HTERT RPE-1 (cell line): Measurements from ENCODE around the gene ARHGAP40.

ENCODE experiments used
- in situ Hi-C: fragments of 300-500 bp; cut with MboI; formaldehyde crosslinking; loops from 4 replicates; pipeline ENCODE4 v1.14.3; 2020; ENCODE audit warnings: low sequenced_read_pairs

The ARHGAP40 gene

DNA sequence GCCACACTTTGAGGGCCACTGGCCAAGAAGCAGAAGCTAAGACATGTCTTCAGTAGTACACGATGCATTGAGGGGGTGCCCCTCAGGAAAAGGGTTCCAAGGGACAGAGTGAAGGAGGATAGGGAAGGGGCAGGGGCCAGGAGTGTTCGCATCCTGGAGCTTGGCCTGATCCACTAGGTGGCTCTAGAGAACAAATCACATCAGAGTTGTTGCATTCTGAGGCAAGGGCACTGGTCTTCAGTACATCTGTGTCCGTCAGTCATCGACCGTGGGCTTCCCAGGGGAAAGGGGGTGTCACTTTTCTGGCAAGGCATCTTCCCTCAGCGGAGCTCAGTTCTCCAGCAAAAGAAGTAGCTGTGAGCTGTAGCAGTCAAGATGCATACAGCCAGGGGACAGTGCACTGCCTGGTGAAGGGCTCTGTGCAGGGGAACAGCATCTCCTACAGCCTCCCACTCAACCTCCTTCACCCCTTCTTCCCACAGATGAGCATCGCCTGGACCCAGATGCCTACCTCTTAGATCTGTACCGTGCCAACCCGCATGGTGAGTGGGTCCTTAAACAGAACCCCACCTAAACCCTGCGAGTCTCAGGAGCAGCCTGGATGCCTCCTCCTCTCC lies 47.8 kb downstream of the ARHGAP40 start:
- in situ Hi-C loops, result no loop called here

DNA sequence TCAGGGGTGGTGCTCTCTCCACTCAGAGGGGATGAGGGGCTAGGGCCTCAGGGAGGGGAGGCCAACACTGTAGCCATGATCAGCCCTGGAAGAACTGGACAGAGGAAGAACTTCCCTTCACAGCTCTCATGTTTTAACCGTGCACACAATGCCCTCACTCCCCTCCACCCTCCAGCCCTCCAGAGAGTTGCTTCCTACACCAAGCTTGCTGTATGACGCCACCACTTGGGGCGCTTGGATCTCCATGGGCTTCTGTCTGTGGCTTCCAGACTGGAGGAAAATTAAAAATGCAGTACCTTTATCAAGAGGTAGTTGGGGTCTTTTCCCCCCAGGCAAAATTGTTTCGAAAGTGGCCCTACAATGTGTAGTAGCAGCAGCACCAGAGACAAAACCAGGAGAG lies 48.4 kb downstream of the ARHGAP40 start:
- in situ Hi-C loops, result no loop called here

DNA sequence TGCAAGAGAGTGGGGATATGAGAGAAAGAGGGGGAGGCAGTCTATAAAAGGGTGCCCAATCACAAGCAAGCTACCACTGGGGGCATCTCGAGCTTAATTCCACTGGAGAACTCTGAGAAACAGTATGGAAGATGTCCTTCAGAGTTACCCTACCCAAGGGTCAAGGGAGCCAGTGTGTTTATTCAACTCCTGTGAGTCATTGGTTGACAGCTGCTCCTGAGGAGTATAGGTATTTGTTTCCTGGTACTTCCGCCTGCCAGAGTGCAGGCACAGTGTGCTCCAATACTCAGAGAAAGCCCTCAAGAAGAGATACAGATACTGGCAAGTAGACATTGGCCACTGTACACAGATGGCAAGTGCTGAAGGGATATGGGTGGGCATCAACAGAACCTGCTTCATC lies 49.5 kb downstream of the ARHGAP40 start:
- in situ Hi-C loops, result no loop called here

DNA sequence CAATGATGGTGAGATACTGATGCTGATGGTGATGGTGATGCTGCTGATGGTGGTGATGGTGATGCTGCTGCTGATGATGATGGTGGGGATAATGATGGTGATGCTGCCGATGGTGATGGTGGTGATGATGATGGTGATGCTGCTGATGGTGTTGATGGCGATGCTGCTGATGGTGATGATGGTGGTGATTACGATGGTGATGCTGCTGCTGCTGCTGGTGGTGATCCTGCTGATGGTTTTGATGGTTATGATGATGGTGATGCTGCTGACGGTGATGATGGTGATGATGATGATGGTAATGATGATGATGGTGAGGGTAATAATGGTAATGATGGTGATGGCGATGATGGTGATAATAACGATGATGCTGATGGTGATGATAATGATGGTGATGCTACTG lies 50.0 kb downstream of the ARHGAP40 start:
- in situ Hi-C loops, result no loop called here

DNA sequence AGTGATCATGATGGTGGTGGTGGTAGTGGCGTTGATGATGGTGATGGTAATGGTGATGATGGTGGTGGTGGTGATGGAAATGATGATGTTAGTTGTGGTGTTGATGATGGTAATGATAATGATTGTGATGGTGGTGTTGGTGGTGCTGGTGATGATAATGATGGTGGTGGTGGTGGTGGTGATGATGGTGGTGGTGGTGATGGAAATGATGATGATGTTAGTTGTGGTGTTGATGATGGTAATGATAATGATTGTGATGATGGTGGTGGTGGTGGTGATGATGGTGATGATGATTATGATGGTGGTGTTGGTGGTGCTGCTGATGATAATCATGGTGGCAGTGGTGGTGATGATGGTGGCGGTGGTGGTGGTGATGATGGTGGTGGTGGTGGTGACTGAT lies 51.4 kb downstream of the ARHGAP40 start:
- in situ Hi-C loops, result no loop called here

DNA sequence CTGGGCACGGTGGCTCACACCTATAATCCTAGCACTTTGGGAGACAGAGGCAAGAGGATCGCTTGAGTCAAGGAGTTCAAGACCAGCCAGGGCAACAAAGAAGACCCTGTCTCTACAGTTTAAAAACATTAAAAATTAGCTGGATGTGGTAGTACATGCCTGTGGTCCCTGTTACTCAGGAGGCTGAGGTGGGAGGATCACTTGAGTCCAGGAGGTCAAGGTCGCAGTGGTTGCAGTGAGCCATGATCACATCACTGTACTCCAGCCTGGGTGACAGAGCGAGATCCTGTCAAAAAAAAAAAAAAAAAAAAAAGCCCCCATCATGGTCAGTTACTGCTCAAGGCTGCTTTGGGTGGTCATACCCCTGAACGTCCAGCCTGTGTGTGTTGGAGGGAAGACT lies 55.8 kb downstream of the ARHGAP40 start:
- in situ Hi-C loops, result no loop called here

DNA sequence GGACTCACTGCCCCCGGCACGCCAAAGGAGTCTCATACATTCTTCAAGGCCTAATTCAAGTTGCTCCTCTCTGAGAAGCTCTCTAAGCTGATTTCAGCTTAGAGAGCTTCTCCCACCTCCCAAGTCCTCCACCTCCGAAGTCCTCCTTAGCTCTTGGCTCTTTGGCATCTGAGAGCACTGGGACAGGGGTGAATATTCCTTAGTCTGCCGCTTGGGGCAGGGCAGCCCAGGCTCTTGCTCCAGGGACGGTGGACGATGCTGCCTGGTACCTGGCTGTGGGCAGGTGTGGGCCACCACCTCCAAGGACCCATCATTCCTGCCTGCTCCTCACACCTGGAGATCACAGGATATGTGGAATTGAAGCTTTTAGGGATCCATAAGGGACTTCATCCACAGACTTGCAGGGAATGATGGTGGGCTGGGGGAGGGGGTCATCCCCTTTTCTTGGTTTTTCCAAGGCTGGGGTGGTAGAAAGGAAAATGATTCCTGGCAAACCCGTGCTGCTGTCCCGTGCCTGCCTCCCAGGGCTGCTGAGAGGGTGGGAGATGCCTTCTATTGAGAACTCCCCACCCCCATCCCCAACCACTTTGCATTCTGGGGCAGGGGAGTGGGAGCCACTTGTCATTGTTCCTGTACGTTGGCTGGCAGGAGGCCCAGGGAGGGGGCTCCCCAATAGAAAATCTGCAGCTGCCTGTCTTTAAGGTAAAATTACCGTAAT lies 57.4 kb downstream of the ARHGAP40 start:
- in situ Hi-C loops, result no loop called here

DNA sequence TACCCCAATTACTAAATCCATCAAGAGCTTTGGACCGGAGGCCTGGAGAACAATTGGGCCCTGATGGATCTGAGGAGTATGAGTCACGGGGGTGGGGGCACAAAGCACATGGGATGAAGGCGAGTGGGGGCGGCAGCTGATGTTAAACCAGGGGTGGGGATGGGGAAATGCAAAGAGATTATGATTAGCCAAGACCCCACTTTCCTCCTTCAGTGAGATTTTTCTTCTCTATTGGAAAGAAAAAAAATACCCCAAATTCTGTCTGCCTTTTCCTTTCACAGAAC lies 57.9 kb downstream of the ARHGAP40 start:
- in situ Hi-C loops, result no loop called here

DNA sequence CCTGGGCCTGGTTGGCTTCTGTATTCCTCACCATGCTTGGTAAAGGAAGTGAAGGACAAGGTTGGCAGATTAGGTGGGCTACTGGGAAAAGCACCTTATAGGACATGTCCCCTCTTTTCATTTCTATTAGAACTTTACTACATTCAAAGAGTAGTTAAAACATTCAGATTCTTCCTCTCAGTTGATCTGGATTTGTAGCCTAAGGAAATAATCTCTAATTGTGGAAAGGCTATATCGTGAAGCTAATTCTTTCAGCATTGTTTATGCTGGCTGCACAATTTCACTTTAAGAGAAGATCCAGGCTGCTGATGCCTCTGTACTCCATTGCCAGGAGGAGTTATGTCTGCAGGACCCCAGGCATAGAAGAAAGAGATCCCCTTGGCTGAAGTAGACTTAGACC lies 58.8 kb downstream of the ARHGAP40 start:
- in situ Hi-C loops, result no loop called here

DNA sequence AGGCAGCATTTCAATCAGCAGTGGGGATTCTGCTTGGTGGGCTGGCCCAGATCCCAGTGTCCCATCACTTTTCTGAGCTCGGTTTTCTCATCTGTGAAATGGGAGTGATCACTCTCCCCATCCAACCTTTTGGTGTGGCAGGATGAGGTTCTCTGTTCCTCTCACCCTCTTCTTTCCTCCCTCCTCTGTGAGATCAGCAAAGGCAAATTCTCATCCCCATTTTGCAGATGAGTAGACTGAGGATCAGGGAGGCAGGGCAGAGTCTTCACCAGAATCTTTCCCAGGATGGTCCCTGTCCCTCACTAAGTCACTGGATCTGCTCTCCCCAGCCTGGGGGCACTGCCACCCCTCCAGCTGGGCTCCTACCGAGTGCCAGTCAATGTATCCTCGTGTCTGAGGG lies 62.1 kb downstream of the ARHGAP40 start:
- in situ Hi-C loops, result no loop called here

DNA sequence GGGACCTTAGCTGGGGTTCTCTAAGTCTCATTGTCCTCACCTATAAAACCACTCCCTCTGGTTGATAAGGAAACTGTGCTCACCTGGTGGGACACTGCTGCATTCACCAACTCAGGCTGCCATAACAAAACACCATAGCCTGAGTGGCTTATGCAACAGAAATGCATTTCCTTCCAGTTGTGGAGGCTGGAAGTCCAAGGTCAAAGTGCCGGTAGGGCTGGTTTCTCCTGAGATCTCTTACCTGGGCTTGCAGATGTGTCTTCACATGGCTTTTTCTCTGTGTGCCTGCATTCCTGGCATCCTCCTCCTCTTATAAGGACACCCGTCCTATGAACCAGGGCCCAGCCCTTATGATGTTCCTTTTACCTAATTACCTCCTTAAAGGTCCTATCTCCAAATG lies 62.7 kb downstream of the ARHGAP40 start:
- in situ Hi-C loops, result no loop called here

DNA sequence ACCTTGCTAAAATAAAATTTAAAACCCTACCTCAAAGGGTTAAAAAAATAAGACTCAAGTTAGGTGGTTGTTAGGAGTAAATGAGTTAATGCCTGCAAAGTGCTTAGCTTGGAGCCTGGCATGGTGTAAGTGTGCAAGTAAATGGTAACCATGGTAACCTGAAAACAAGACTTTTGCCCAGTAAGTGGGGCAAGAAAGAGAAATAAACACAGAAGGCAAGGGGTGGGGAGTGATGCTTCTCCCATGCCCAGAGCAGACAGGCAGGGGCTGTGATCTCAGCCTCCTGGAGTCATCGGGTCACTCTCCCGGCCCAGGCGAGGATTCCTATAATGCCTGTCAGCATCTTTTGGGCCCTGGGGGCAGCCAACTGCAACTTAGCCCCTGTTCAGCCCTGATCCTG lies 63.5 kb downstream of the ARHGAP40 start:
- in situ Hi-C loops, result no loop called here

DNA sequence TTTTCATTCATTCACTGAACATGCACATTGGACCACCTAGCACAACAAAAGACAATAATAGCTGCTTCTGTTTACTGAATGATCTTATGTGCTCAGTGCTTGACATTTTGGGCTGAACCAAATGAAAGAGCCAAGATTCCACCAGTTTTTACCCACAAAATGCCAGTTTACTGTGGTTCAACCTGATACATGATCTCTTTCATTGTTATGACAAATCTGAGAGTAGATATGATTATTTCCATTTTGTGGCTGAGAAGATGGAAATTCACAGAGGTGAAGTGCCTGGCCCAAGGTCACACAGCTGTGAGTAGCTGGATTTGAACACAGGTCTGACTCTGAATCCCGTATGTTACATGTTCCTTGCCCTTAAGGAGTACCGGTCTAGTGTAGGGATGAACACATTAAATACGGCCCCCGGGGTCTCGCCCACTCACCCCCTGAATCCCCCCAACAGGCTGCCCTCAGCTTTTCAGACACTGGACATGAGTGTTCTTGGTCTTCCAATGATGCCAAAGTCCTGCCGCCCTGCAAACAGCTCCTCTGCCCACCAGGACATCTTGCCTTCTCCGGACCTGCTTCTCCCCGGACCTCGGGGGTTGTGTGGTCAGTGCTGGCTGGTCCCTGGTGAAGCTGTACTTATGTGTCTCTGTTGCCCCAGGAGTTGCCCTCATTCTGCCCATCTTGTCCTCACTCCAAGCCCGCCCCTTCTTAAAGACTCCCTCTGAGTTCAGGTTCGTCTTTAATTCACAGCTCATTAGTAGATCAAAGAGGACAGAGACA lies 64.1 kb downstream of the ARHGAP40 start:
- in situ Hi-C loops, result no loop called here

DNA sequence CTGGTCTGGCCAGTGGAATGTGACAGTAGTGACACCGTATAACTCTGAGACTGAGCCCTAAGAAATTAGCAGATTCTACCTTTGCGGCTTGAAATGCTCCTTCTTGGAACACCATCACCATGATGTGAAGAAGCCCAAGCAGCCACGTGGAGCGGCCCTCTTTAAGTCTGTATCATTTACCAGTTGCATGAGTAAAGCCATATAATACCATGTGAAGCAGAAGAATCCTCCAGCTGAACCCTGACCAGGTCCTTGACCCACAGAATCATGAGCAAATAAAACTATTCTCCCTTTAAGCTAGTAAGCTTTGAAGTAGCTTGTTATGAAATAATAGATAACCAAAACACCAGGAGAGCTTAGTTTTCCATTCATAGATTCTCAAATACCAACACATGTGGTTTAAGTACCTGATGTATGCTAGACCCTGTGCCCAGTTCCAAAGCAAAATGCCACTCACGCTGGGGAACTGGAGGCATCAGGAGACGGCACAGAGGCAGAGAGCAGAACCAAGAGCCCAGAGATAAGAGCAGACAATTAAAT lies 65.9 kb downstream of the ARHGAP40 start:
- in situ Hi-C loops, result no loop called here

DNA sequence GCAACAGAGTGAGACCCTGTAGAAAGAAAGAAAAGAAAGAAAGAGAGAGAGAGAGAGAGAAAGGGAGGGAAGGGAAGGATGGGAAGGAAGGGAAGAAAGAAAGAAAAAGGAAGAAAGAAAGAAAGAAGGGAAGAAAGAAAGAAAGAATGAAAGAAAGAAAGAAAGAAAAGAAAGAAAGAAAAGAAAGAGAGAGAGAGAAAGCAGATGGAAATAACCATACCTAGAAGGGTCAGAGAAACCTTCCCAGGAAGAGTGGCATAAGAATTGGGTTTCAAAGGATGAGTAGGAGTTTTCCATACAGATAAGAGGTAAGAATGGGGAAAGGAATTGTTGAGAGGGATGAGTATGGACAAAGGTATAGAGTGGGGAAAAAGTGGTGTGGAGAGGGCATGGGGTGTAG lies 68.1 kb downstream of the ARHGAP40 start:
- in situ Hi-C loops, result no loop called here

DNA sequence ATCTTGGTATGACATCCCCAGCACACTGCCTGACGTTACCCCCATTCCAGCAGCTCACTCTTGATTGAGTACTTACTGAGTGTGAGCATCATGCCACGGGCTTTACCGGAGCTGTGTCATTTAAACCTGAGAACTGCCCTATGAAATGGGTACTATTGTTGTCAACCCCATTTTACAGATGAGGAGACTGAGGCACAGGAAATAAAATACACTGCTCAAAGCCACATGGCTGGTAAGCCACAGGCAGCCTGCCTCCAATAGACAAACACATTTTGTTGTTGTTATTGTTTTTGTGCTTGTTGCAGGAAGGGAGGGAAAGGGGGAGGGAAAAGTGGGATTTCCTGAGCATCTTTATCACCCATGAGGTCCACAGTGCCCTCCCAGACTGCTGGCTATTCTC lies 69.2 kb downstream of the ARHGAP40 start:
- in situ Hi-C loops, result no loop called here

DNA sequence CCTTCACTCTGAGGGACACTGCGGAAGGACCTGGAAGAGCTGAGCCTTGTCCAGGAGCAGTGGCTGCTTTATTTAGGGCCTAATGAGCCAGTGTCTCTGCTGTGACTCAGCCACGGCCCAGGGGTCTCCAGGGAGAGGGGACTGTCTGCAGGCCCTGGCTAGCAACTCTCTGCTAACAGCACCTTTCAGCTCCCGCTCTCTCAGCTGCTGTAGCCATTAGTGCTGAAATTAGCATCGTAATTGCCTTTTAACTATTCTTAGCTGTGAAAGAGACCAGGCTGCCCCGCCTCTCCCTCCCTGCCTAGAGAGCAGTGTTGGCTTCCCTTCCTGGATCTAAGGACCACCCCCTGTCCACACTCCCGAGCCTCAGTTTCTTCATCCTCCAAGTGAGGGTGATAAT lies 69.6 kb downstream of the ARHGAP40 start:
- in situ Hi-C loops, result no loop called here

DNA sequence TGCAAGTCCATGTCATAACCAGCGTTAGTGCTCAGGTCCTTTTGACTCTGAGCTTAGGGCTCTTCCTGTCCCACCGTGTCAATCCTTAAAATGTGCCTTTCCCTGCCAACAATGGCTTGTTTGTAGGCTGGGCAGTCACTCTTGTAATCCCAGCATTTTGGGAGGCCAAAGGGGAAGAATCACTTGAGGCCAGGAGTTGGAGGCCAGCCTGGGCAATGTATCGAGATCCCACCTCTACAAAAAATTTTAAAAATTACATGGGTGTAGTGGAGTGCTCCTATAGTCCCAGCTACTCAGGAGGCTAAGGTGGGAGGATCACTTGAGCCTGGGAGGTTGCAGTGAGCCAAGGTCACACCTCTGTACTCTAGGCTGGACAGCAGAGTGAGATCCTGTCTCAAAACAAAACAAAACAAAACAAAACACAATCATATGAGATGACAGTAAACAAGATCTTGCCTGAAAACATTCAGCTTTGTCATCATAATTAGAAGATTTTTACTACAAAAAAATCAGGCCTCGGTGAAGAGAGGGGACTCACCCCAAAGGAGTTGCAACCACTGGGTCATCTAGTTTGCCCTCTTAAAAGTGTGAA lies 70.2 kb downstream of the ARHGAP40 start:
- in situ Hi-C loops, result no loop called here

DNA sequence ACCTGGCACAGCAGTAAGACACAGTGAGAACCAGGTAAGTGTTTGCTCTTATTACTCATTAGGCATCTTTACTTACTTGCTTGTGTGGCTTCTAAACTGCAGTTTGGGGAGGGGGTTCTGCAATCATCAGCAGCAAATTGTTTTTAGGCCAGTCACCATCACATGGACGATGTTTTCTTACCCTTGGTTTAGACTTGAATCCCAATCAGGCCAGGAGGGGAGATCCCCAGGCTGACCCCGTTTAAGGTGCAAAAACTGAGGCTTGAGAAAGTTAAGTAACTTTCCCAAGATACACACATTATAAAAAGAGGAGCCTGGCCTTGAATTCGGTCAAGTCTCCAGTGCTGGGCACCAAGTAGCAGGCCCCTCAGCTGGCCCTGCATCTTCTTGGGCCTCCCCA lies 70.9 kb downstream of the ARHGAP40 start:
- in situ Hi-C loops, result no loop called here

DNA sequence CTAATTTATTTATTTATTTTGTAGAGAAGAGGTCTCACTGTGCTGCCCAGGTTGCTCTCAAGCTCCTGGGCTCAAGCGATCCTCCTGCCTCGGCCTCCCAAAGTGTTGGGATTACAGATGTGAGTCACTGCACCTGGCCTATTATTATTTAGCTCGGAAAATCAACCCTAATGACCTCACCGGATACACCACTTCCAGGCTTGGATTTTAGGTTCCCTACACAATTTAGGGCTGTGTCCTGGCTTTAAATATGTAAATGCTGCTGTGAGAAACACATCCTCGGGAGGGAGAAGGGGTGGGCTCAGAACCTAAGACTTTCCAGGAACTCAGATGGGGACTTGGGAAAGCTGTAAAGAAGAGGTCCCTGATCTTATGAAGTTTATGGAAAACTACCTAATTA lies 71.7 kb downstream of the ARHGAP40 start:
- in situ Hi-C loops, result no loop called here

DNA sequence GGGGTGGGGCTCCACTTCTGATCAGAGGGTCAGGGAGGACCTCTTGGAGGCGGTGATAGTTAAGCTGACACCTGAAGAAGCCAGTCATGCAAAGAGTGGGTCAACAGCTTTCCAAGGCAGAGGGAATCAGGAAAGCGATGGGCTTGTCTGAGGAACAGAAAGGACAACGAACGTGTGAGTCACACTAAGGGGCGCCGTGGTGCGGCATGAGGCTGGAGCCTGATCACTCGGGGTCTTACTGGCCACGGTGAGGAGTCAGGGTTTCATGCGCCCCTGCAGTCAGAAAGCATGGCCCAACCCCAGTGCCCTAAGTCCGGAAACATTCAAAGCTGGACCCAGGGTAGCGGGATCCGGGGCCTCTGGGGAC lies 72.1 kb downstream of the ARHGAP40 start:
- in situ Hi-C loops, result no loop called here
